Astrocyte of the hippocampus (primary cell): ENCODE data around the gene B4GALT2.

Source experiments
- DNase-seq: peaks from one replicate; pipeline ENCODE4 v3.0.0; 2011; ENCODE audit warnings: low read depth, low spot score

Gene B4GALT2

DNA sequence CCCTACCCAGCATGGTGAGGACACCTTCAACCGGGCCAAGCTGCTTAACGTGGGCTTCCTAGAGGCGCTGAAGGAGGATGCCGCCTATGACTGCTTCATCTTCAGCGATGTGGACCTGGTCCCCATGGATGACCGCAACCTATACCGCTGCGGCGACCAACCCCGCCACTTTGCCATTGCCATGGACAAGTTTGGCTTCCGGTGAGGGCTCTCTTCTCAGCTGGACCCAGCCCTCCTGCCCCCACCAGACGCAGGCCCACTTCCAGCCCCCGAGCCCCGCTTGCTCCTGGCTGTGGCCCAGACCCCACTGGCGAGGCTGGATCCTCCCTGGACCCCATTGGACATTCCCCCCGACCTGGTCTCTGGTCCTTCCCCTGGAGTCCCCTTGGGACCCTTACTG is 5.8 kb downstream of the B4GALT2 start:
- no peak for DNase-seq

DNA sequence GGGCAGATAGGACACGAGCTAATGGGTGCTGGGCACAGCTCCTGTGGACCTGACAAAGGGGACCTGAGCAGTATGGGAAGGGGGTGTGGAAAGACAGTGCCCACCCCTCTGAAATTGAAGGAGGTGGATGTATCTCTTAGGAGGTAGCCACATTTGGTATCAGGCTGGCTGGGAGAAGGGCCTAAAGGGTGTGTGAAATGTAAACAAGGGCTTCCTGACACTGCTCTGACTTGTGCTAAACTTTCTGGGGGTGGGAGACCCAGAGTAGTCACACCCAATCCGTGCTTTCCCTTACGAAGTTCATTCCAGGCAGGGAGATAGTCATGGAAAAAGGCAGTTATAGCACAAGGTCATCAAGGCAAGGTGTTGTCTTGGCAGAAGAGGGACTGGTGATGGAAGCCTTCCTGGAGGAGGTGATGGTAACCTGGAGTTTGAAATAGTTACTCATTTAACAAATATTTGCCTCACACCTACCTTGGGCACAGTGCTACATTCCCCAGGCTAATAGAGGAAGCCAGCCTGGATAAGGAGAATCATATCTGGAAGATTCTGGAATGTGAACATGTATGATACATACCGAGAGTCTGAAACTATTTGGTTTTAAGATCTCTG is 7.1 kb downstream of the B4GALT2 start:
- no peak for DNase-seq

DNA sequence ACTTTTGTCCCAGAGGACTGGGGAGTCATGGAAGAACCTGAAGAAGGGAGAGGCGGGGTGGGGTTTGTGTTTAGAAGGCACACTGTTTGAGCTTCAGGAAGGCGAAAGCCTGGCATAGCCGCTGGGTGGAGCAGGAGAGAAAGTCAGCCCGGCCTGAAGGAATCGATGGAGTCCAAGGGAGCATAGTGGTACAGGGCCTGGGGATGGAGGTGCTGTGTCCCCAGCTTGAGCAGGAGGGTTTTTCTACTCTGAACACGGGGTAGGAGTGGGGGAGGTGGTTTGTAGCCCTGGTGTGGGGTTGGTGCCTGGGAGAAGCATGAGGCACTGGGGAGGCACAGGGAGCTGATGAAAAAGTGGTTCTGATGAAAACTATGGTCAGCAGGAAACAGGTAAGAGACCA is 7.7 kb downstream of the B4GALT2 start:
- DNase-seq = no peak

DNA sequence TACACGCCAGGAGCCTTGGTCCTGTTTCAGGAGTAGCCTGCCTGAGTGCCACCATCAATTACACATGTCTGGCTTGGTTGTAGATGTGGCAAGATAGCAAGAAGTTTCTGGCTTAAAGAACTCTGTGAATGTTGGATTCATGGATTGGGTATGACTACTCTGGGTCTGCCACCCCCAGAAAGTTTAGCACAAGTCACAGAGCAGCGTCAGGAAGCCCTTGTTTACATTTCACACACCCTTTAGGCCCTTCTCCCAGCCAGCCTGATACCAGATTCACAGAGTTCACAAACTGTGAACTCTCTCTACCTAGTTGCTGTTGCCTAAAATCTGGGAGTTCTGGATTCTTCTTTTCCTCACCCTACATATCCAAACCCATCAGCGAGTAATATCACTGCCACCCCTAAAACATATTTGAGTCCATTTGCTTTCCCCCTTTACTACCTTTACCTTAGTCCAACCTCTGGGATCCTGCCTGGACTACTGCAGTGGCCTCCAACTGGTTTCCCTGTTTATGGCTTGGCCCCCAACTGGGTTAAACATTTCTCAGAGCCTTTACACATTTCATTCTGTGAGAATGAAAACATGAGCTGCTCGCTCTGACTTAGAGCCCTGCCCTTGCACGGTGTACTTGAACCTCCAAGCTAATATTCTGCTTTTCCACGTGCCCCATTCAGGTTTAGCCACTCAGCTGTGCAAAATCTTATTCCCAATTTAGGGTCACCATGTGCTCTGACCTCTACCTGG is 8.3 kb downstream of the B4GALT2 start:
- DNase-seq = no peak

DNA sequence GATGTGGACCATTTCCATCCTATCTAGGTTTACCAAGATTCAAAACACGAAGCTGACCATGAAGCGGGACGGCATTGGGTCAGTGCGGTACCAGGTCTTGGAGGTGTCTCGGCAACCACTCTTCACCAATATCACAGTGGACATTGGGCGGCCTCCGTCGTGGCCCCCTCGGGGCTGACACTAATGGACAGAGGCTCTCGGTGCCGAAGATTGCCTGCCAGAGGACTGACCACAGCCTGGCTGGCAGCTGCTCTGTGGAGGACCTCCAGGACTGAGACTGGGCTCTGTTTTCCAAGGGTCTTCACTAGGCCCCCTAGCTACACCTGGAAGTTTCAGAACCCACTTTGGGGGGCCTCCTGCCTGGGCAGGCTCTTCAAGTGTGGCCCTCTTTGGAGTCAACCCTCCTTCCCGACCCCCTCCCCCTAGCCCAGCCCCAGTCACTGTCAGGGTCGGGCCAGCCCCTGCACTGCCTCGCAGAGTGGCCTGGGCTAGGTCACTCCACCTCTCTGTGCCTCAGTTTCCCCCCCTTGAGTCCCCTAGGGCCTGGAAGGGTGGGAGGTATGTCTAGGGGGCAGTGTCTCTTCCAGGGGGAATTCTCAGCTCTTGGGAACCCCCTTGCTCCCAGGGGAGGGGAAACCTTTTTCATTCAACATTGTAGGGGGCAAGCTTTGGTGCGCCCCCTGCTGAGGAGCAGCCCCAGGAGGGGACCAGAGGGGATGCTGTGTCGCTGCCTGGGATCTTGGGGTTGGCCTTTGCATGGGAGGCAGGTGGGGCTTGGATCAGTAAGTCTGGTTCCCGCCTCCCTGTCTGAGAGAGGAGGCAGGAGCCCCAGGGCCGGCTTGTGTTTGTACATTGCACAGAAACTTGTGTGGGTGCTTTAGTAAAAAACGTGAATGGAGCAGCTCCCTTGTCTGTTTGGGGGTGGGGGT is 11.5 kb downstream of the B4GALT2 start:
- DNase-seq = peak; percentile 22

DNA sequence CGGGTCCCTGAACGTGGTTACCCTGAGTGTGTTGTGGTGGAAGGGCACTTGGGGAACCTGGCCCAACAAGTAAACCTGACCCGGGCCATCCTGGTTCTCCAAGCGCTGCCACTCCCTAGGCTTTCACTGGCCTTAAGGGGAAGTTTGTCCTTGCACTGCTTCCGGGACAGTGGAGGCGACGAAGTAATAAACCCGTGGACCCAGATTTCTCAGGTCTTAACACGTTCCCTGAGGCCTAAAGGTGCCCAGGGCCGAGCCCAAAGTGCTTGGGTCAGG is 12.1 kb downstream of the B4GALT2 start:
- no peak for DNase-seq

DNA sequence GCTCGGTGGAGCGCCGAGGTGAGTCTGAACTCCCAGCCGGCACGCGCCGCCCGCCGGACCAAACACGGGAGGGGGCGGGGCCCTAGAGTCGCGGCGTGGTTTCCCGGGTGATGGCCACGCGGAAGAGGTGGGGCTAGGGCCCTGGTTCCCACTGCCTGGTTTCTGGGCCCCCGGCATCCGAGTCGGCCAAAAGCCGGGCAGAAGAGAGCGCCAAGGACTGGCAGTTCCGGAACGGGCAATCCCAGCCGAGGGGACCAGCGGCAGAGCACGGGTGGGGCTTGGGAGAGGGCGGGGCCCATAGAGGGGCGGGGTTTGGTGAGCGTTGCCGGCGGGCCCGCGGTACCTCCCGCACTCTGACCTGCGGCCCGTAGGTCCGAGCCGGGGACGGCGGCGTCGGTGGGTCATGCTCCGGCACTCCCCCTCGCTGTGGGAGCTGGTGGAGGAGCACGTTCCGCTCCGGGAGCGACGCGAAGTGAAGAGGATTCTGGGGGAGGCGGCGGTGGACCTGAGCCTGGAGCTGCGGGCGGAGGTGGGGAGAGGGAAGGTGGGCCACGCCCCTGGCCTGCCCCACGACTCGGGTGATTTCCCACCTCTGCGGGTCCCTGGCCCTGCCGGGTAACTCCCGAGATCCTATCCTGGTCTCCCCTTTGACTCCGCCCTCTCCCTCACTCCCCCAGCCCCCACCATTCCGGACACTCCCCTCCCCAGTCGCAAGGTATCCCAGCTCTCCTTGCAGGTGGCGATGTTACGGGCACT is 12.6 kb downstream of the B4GALT2 start, which contains the start of gene CCDC24:
CCDC24 (plus strand) TSS at position 124 of the 756 bp plus-strand sequence; CDS start at position 404, 280 bp downstream.
- DNase-seq = peak; percentile 91

DNA sequence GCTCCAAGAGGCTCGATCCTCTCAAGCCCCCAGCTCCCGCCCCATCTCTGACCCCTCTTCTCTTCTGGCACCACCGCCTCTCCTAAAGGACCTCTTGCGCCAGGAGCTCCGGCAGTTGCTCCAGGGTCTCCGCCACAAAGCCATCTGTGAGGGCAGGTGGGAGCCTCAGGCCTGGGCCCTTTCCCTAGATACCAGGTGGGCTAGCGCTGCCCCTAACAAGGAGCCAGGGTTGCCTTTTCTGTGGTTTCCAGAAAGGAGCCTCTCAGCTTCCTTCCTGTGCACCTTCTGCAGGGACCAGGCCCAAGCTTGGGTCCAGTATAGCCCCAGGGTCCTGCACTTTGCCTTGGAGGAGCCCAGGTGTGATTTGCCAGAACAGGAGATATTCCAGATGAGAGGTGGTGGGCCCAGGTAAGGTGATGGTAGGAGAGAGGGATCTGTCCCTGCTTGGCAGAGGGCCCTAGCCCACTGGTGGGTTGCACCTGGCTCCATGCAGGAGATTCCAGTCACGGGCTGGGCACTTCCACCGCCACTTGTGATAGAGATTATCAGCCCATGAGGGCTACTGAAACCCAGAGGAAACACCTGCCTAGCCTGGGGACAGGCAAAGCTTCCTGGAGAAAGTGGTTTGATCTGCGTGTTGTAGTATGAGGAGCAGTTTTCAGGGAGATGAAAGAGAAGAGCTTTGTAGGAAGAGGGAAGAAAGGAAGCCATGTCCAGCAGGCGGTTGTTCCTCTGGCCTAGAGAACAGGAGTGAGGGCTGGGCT is 13.4 kb downstream of the B4GALT2 start:
- DNase-seq = no peak

DNA sequence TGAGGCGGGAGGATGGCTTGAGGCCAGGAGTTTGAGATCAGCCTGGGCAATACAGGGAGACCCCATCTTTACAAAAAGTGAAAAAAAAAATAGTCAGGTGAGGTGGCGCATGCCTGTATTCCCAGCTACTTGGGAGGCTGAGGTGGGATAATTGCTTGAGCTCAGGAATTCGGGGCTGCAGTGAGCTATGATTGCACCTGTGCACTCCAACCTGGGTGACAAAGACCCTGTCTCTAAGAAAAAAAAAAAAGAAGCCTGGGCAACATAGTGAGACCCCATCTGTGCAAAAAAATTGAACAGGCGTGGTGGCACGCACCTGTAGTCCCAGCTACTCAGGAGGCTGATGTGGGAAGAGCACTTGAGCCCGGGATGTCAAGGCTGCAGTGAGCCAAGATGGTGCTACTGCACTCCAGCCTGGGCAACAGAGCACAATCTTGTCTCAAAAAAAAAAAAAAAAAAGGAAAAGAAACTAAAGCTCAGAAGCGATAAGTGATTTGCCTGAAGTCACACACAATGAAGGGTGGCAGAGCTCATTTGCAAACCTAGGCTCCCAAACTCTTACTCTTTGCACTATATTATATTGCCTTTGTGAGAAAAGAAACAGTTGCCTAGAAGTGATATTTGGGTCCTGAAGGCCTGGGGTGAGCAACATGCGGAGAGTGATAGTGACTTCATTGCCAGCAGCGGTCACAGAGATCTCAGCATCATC is 14.3 kb downstream of the B4GALT2 start:
- no peak for DNase-seq

DNA sequence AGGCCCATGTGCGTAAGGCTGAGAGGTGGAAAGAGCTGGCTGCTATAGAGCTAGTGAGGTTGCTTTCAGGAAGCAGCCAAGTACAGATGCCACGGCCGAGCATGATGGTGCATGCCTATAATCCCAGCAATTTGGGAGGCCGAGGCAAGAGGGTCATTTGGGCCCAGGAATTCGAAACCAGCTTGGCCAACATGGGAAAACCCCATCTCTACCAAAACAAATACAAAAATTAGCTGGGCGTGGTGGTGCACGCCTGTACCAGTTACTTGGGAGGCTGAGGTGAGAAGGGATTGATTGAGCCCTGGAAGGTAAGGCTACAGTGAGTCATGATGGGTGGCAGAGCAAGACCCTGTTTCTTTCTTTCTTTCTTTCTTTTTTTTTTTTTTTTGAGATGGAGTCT is 15.1 kb downstream of the B4GALT2 start:
- no peak for DNase-seq

DNA sequence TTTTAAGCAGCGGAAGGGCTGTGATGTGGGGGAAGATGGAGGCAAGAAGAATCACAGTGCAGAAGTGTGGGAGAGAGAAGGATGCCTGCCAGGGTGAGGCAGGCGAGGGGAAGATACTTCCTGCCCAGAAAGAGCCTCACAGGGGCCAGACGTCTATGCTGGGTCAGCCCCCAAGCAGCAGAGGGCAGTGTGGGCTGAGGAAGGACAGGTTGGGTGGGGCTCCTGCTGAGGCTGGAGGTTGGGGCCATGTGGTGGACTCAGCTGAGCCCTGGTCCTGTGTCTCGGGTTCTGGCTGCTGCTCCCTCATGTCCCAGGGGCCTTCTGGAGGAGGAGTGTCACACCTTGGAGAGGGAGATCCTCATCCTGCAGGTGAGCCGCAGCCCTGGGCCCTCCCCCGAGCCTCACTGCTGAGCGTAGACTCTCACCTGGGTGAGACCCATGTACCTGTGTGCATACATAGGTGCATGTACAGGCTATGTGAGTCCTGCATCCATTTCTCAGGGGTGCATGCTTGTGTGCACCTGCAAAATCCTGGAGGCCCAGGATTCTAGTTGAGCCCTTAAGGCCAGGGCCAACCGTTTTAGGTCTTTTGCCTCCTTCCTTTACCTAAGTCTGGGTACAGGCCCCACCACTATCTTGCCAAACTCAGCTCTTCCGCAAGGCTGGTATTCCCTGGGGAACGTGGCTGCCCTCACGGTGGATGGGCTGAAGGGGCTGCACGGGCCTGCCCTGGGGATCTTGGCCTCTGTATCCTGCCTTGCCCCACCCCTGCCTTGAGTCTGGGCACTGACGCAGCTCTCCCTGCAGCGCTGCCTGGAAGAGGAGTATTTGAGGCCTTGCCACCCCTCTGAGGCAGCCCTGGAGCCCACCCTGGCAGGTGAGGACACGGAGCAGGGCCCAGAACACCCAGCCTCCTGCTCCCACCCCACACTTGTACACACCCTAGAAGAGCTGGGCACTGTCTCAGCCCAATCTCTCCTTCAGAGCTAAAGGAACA is 16.1 kb downstream of the B4GALT2 start:
- no peak for DNase-seq

DNA sequence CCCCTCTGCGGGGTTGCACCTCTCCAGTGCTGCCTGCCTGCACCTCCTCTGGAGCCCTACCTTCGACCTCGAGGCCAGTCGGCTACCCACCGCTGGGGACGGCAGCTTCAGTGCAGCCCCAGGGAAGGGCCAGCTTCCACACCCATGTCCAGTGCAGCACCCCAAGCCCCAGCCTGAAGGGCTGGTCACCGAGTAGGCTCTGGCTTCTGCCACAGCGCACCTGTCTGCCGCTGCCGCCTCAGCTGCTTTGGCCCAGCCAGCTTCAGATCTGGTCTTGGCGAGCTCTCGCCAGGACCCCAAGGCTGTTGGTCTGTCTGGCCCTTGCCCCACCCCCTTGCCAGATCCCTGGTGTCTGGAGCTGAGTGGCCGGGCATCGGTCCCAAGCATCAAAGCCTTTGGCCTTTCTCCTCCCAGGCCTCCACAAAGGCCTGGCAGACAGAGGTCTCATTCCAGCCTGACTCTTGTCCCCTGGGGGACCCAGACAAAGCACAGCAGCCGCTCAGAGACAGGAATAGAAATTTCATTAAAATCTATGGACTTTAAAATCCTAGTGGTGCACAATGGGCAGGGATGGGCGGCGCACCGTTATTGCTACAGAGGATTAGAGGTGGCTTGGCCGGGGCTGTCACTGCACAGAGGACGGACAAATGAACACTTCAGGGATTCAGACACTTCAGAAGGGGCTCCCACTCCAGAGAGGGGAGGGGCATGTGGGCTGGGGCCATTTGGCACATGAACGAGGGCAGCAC is 17.1 kb downstream of the B4GALT2 start:
- DNase-seq = no peak

DNA sequence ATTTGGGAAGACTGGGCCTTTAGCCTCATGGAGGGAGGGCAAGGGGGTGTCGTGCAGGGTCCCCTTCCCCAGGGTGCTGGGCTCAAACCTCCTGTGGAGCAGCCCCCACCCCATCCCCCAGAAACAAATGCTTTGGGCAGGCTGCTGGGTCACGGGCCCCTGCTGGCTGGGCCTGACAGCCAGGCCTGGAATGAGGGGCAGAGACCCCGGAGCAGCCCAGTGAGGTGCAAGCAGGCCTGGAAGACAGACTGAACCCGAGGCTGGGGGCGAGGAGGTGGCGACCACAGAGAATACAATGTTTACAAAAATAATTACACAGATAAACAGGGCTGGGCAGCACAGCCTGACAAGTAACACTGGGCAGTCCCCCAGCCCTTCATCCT is 17.7 kb downstream of the B4GALT2 start:
- no peak for DNase-seq

DNA sequence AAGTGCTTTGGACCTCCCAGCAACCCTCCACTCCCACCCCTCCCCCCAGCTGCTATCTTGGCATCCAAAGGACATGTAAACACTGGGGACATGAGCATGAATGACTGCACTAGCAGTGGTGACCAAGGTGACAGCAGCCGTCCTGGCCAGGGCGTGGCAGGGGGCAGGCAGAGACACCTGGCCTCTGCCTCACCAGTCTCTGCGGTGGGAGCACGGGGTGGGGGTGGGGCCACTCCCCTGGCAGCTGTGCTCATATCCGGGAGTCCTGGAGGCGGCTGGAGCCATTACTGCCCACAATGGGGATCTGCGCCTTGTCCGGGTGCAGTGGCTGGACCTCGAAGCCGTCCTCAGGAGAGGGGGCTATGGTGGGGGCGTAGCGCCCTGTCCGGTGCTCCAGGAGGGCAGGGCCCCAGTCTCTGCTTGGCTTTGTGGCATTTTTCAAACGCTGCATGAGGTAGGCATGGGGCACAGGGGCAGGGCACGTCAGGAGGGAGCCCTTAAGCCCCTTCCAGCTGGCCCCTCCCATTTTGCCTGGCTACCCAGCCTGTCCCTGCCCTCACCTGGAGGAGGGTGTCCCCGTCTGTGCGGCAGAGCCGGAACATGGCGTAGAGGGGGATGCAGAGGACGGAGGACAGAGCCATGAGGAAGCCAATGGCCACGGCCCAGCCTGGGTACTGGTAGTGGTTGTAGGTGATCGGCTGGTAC is 18.4 kb downstream of the B4GALT2 start:
- no peak for DNase-seq

DNA sequence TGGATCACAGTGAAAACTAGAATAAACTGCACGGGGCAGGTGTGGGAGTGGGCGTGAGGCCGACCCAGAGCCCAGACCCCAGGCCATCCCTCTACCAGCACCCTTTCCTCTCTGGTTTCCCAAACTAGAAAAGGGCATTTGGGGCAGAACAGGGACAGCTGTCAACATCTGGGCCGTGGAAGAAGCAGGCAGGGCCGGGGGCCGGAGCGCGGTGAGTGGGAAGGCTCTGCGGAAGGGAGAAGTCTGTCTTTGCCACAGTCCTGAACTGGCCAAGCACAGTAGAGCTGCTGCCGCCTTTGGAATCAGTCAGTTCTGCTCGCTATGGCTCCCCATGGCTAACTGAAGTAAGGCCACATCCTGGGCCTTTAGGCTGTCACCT is 19.0 kb downstream of the B4GALT2 start:
- DNase-seq = no peak

DNA sequence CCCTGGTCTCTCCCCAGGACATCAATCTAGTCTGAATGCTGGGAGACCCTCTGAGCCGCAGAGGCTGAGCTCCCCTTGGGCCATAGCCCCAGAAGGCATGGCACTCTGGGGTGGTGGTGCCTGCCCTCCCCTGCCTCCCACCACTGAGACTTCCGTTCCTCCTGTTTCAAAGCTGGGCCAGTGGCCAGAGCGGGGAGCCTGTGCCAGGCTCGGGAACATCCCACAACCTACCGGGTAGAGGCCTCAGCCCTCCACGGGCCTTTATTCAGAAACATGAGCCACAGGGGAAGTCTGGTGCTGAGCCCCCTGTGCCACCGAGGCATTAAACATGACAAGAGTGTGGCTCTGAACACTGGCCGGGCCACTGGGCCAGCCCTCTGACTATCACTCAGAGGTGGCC is 20.4 kb downstream of the B4GALT2 start:
- DNase-seq = no peak

DNA sequence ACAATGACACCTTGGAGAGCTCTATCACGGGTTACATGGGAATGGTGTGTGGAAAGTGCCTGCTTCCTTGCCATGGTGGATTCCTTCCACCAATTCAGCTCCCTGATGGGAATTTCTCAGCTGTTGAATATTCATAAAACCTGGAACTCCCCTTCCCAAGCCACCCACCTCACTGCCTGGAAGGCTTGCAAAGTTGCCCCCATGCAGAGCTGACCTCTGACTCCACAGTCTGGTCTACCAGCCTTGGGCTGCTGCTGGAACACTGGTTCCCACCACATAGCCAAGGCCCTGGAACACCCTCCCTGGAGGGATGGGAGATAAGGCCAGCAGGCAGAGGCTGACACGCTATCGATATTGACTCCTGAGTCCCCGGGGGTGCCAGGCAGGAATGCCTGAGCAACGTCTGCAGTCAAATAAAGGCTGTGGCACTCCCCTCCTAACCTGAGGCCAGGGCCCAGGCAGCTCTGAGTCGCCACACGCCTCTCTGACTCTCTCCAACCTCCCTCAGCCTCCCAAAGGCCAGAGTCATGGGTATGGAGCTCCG is 21.2 kb downstream of the B4GALT2 start:
- peak; percentile 57 for DNase-seq

DNA sequence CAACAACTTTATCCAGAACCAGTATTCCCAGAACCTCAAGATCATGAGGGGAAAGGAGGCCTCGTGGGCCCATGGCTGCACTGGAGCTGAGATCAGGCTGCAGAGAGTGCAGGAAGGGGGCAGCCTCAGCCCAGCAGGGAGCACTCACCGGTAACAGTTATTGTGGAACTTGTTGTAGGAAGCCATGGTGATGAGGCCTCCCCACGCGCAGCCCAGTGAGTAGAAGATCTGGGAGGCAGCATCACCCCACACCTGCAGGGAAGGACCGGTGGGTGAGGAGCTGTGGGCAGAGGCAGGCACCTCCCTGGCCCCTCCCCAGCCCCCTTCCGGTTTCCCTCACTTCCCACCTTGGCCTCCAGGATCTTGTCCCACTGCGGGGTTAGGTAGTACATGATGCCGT is 23.2 kb downstream of the B4GALT2 start:
- no peak for DNase-seq
